HG02885 (cell line): ENCODE results near the gene TMEM200C.

ENCODE experiments used
- ATAC-seq: cut with Tn5 transposase; IDR thresholded peaks from one replicate; pipeline ENCODE4 v1.9.1; 2021; ENCODE audit warnings: mild to moderate bottlenecking; ENCODE audit not compliant: unreplicated experiment, poor library complexity

The TMEM200C gene

GRCh38 chr18:5895299-5895875 is at the start of gene TMEM200C:
TSS of gene TMEM200C (minus strand) at chr18:5895522. CDS start at chr18:5892063, 3,459 bp downstream.
- ATAC-seq: peak; percentile 46

- no peak for ATAC-seq
Observed at GRCh38 chr18:5944448-5944847, 49.1 kb upstream of the TMEM200C start.

- no peak for ATAC-seq
Observed at GRCh38 chr18:5943514-5943913, 48.2 kb upstream of the TMEM200C start.

DNA sequence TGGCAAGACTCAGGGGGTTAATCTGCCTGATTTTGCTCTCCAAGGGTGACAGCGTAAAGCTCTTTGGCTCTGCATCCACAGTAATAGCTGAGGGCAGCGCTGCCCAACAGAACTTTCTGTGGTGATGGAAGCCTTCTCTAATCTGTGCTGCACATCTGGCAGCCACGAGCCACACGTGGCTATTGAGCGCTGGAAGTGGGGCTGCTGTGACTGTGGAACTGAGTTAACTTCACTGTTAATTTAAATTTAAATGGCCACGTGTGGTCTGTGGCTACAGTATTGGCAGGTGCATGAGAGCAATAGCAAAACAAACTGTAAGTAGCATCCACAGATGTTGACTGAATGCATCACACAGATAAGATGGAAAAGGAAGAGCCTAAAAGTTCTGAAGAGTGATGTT is 47.3 kb upstream of the TMEM200C start:
- ATAC-seq: no peak

DNA sequence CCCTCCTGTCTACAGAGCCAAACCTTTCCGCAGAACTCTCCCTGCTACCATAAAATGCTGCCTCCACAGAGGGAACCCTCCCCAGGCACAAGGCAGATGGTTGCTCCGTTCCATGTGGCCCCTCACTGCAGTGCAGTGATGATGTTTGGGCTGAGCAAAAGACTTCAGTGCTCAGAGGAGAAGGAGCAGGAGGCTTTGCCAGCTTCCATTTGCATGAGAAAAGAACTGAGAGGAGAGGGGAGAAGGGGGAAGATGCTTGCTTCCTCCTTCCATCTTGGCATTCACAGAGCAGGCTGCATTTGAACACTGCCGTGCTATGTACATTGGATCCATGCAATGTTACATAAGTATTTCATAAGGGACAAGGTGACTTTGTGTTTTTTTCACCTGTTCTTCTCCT is 46.6 kb upstream of the TMEM200C start:
- no peak for ATAC-seq

GRCh38 chr18:5939801-5940667 is 44.7 kb upstream of the TMEM200C start:
- ATAC-seq: no peak

DNA sequence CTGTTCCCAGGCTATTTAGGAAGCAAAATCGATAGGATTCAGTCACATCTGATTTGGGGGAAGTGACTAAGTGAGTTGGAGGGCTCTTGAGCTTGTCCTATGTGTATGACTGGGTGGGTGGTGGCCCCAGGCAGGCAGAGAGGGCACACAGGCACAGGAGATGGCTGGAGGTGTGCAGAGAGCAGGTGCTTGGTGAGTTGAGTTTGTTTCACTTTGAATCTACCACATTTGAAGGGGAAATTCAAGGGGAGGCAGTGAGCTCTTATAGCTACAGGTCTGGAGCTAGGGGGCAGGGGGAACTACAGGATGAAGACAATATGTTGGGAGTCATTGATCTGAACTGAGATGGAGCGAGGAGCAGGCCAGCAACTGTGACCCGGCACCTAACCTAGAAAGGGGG is 42.5 kb upstream of the TMEM200C start:
- ATAC-seq: no peak

- ATAC-seq: no peak
Observed at GRCh38 chr18:5937121-5937520, 41.8 kb upstream of the TMEM200C start.

DNA sequence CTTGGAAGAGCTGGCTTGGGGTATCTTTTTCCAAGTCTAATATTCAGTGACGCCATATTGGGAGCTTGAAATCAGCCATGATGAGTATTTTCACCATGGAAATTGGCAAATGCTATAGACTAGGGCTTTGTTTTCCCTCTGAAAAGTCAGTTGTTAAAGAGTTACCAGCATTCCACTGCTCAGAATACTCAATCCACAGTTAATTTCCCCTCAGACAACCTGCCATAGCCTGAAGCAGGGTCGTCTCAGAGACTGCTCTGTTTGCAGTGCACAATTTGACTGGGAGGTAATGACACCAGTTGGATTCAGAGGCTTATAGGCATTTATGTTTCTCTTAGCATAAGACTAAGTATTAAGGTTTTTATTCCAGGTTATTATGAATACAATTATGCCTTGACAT is 35.5 kb upstream of the TMEM200C start:
- ATAC-seq: no peak

- no peak for ATAC-seq
Observed at GRCh38 chr18:5918205-5918858, 23.0 kb upstream of the TMEM200C start.

GRCh38 chr18:5914951-5915350 is 19.6 kb upstream of the TMEM200C start:
- ATAC-seq: no peak

DNA sequence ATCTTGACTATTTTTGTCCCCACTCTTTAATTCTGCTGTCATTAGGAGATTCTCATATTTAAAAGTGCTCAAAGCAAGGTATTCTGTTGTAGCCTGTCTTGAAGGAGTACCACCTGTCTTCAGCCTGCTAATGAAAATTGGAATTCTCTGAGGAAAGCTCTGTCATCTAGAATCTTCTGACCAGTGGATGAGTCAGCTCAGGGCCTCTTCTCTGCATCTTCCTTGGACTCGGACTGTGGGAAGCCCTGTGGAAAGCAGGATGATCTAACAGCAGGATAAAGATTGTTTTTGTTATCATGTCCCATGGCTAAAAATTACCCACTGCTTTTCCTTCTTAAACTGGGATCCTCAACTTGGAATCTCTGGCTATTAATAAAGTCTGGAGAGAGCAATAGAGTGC is 18.7 kb upstream of the TMEM200C start:
- no peak for ATAC-seq

- no peak for ATAC-seq
Observed at GRCh38 chr18:5912566-5912965, 17.2 kb upstream of the TMEM200C start.

DNA sequence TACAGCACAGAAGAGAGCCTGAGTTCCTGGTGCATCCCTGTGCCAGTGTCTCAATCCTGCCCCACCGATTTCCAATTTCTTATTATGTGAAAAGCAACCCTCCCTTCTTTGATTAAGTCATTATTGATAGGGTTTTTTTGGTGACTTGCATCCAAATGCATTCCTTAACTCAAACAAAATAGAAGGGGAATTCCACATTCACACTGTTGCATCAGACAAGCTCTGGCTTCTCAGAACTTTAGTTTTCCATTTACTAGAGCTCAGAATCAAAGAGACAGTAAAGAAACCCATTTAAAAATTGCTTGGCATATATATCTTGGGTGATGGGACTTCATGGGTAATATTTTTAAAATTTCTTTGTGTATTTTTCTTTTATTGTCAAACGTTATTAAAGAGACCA is 13.8 kb upstream of the TMEM200C start:
- no peak for ATAC-seq

- ATAC-seq: no peak
Observed at GRCh38 chr18:5903386-5903785, 8.1 kb upstream of the TMEM200C start.

- ATAC-seq: no peak
Observed at GRCh38 chr18:5900262-5900661, 4.9 kb upstream of the TMEM200C start.

- no peak for ATAC-seq
Observed at GRCh38 chr18:5899835-5900234, 4.5 kb upstream of the TMEM200C start.

DNA sequence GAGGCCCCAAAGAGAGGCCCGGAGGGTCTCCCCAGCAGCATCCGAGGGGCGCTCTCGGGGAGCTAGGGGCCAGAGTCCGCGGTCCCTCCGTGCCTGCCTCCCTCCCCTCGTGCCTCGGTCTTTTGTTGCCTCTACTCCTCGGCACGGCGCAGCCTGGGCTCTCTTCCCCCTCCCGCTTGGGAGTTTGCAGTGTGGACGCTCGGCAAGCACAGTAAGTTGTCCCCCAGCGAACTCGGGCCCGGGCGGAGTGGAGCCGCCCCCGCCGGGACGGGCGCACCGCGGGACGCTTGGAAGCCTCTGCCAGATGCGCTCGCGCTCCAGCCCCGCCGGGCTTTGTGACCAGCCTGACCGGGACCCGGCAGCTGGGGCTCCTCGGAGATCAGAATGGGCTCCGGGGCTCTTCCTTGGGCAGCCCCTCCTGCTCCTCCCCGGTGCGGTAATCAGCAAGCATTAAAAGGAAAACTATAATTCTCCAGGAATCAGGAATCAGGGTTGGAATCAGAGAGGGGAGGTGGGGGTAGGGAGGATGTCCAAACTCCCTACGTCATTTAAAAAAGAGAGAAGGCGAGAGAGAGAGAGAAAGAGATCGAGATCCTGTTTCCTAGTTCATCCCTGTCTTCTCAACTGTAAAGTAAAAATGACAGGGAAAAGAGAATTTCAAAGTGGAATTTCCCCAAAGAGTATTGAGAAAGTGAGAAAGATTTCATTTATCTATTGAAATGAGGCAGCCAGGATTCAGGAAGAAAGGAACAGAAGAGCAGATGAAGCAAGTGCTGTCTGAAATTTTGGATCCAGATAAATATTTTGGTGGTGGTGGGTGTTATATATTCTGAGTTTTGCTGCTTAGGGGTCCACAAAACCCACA is 786 bp upstream of the TMEM200C start:
- peak; percentile 33 for ATAC-seq

DNA sequence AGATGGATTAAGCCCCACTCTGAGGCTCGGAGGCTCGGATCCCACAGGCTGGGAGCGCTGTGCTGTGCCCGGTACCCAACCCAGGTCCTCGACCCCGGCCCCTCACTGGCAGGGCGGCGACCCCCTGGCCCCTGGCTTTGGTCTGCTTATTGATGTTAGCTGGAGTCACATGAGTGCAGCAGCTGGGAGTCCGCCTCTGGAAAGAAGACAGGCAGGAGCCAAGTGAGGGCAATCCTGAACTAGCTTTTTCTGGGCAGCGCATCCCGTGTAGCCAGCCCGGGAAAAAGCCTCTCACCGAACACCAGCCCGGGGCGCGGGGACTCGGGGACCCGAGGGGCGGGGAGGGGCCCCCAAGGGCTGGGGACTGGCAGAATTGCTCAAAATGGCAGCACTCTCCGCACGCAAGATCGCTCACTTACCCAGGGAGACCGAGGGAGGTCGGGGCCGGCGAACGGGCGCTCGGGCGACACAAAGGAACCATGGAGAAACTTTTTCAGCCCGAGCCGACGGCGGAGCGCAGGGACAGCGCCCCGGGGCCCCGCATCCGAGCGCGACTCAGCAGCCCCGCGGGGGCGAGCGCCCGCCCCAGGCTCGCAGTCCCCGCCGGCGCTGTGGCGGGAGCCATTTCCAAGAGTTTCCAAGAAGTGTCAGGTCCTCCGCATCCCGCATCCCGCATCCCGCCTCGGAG is 567 bp downstream of the TMEM200C start:
- peak; percentile 14 for ATAC-seq
